Measurements from ENCODE around the gene WASHC2A. TPM values are rescaled to one million over a fixed set of nuclear protein-coding genes. Genes with fewer than 3 reads are reported as not detected.
"Not testable (repeated sequence)": the region's sequence is repeated elsewhere in the genome, so short reads cannot be mapped to it uniquely, and the experiment has no call there.

WASHC2A gene
- polyA plus RNA-seq, 4 donors: 46.0 to 83.0 (median 71.9) TPM

- DNase-seq (ENCODE audit: low read depth in 4 of 4, low spot score in 3 of 4): not testable (repeated sequence)
These were observed 75.9 kb downstream of the WASHC2A start for GRCh38 chr10:50143512-50144174.

- not testable (repeated sequence) for DNase-seq (ENCODE audit: low read depth in 4 of 4, low spot score in 3 of 4)
These were observed 77.8 kb downstream of the WASHC2A start for GRCh38 chr10:50145575-50145974.

DNA sequence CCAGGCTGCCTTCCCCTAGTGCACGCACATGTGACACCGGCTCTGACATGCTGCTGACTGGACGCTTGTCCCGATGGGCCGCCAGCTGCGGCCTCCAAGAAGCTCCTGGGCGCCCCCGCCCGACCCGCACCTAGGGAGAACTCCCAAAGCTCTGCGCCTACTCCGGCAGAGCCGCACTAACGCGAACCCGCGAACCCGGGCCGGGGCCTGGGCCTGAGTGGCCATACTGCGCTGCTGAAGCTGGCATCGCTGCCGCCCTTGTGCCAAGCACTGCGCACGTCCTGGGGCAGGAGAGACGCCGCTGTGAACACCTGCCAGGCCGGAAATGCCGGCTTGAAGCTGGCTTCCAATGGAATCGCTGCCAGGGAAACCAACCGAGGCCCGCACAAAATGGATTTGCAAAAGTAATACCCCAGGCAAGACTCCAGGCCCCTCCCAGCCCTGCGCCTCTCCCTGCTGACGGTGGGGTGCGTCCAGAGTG, 85.1 kb downstream of the WASHC2A start:
- DNase-seq (ENCODE audit: low read depth in 4 of 4, low spot score in 3 of 4): peak in 2 of 4 donors; percentile 1 to 2

- not testable (repeated sequence) for DNase-seq (ENCODE audit: low read depth in 4 of 4, low spot score in 3 of 4)
These were observed 90.1 kb downstream of the WASHC2A start for GRCh38 chr10:50157868-50158267.

DNA sequence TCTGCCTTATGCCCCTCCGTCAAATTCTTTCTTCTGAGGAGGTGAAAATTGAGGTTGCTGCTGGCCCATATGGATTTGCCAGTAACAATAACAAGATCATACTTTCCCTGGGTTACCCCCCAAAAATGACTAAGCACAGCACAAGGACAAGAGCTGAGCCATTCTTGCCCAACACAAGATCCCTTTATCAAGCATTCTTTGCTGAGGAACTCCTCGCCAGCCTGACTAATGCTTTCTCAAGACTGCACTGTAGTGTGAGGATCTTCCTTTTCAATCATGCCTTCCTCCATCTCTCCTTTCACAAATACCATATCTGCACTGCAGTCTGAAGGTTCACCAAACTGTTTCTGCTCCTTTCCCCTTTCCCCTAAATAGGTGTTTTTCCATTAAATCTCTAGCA, 92.1 kb downstream of the WASHC2A start:
- DNase-seq (ENCODE audit: low read depth in 4 of 4, low spot score in 3 of 4): not testable (repeated sequence)

DNA sequence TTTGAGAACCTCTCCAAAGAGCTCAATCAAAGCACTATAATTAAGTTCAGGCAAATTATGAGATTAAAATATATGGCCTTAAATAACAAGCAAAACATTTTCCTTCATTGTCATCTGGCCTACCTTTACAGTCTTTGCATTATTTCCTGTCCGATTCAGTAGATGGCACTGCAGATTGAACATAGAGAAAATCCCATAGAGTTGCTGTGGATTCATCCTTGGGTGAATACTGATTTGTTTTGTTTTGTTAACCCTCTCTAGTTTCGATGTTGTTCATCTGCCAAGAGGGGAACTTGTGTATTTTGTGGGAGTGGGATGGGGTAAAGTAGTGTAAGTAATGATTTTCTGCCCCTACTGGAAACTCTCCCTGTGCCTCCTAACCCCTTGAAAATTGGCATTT, 97.3 kb downstream of the WASHC2A start:
- not testable (repeated sequence) for DNase-seq (ENCODE audit: low read depth in 4 of 4, low spot score in 3 of 4)

- DNase-seq (ENCODE audit: low read depth in 4 of 4, low spot score in 3 of 4): not testable (repeated sequence)
These were observed 100.1 kb downstream of the WASHC2A start for GRCh38 chr10:50167833-50168232.

- not testable (repeated sequence) for DNase-seq (ENCODE audit: low read depth in 4 of 4, low spot score in 3 of 4)
These were observed 101.8 kb downstream of the WASHC2A start for GRCh38 chr10:50169506-50169905.

- not testable (repeated sequence) for DNase-seq (ENCODE audit: low read depth in 4 of 4, low spot score in 3 of 4)
These were observed 107.2 kb downstream of the WASHC2A start for GRCh38 chr10:50174788-50175525.

Other genes starting within 250 kb of the WASHC2A start
- 10 to 100 TPM; 21.1 to 37.6 (median 37.1) TPM for gene PARG, start 125.9 kb upstream of the WASHC2A start, polyA plus RNA-seq (ENCODE audit: insufficient read length in 4 of 4)
- 10 to 100 TPM; 12.0 to 17.6 (median 13.9) TPM for gene TIMM23B, start 125.9 kb upstream of the WASHC2A start, polyA plus RNA-seq (ENCODE audit: insufficient read length in 4 of 4)
- gene AGAP6, start 79.5 kb upstream of the WASHC2A start, polyA plus RNA-seq (ENCODE audit: insufficient read length in 4 of 4): 10 to 100 TPM; 13.7 to 39.0 (median 14.9) TPM
- 1 to 10 TPM; 2.8 to 4.3 (median 3.4) TPM for gene ASAH2, start 183.6 kb downstream of the WASHC2A start, polyA plus RNA-seq (ENCODE audit: insufficient read length in 4 of 4)

Measured in left renal pelvis (tissue), 4 donors.